Panc1 (cell line): ENCODE data around the gene NDST1. TPM values are rescaled to one million over a fixed set of nuclear protein-coding genes. Genes with fewer than 3 reads are reported as not detected.

ENCODE experiments used
- ATAC-seq: fragments of 200-7000 bp; cut with Tn5 transposase; 2 replicates; pipeline ENCODE4 v1.9.1; 2020; ENCODE audit warnings: mild to moderate bottlenecking, moderate library complexity
- BruUV-seq: library from RNA; stranded (reverse); fragments of 400-500 nt; replicated peaks from 2 replicates; lab custom pipeline; 2021; lab: Mats Ljungman, UMichigan
- CTCF ChIA-PET: fragments of 300-600 bp; sonication (Branson Sonifier 250); formaldehyde crosslinking; loops from one replicate; lab custom pipeline; 2022; ENCODE audit warnings: antibody characterized with exemption; lab: Charles Lee
- POLR2A ChIA-PET: fragments of 300-600 bp; sonication (Branson Sonifier 250); formaldehyde crosslinking; loops from one replicate; lab custom pipeline; 2022; ENCODE audit warnings: antibody characterized with exemption; lab: Charles Lee
- DNase-seq: peaks from one replicate; pipeline ENCODE4 v3.0.0-alpha.2; 2010; ENCODE audit warnings: low read depth, low spot score
- H3K27ac ChIP-seq: 2 replicates; pipeline ENCODE4 v1.5.1; 2011; ENCODE audit warnings: mild to moderate bottlenecking, low read length, inconsistent platforms
- H3K27me3 ChIP-seq: fragments of 200-500 bp; sonication (Bioruptor generic); 2 replicates; pipeline ENCODE4 v1.6.0; 2014; ENCODE audit warnings: low read length, inconsistent platforms; ENCODE audit not compliant: control insufficient read depth, insufficient read depth
- H3K36me3 ChIP-seq: fragments of 200-500 bp; sonication (Bioruptor generic); 2 replicates; pipeline ENCODE4 v1.5.1; 2014; ENCODE audit warnings: inconsistent platforms, mild to moderate bottlenecking, low read length, moderate library complexity; ENCODE audit not compliant: control insufficient read depth, insufficient read depth
- H3K4me1 ChIP-seq: 2 replicates; pipeline ENCODE4 v1.5.1; 2011; ENCODE audit warnings: inconsistent platforms, mild to moderate bottlenecking, low read length, moderate library complexity; ENCODE audit not compliant: control insufficient read depth, insufficient read depth
- H3K4me3 ChIP-seq, 2 experiments: 2 replicates each; pipeline ENCODE4 v1.5.1; 2011 to 2012; ENCODE audit warnings: low read depth in 2 of 2, low read length in 2 of 2, mild to moderate bottlenecking in 2 of 2, inconsistent platforms in 1 of 2, moderate library complexity in 1 of 2
- H3K9me3 ChIP-seq: fragments of 200-500 bp; sonication (Bioruptor generic); 2 replicates; pipeline ENCODE4 v1.5.1; 2014; ENCODE audit warnings: low read depth, mild to moderate bottlenecking, inconsistent platforms, low read length, moderate library complexity; ENCODE audit not compliant: control insufficient read depth, insufficient read depth
- POLR2AphosphoS5 ChIP-seq: IDR thresholded peaks from 2 replicates; pipeline ENCODE4 v1.6.1; 2012; ENCODE audit warnings: mild to moderate bottlenecking, low read depth, low read length, moderate library complexity
- SIN3A ChIP-seq: IDR thresholded peaks from 2 replicates; pipeline ENCODE4 v1.6.1; 2012; ENCODE audit warnings: low read depth, mild to moderate bottlenecking, low read length, moderate library complexity, borderline replicate concordance; ENCODE audit not compliant: insufficient read depth
- TCF7L2 ChIP-seq: IDR thresholded peaks from 2 replicates; pipeline ENCODE4 v1.6.1; 2011; ENCODE audit warnings: mild to moderate bottlenecking, low read depth, low read length, inconsistent platforms
- in situ Hi-C: cut with HindIII; loops from 2 replicates; pipeline ENCODE4 v1.10.0; 2016; ENCODE audit warnings: low sequenced_read_pairs, low pct_unique_long_range_greater_than_20kb
- intact Hi-C: fragments of 100-400 bp; cut with micrococcal nuclease; formaldehyde crosslinking; loops from one replicate; pipeline ENCODE4 v1.10.0; 2022; ENCODE audit not compliant: unreplicated experiment
- total RNA-seq: library from RNA; stranded (reverse); gene quantifications from one replicate; pipeline ENCODE4 v1.2.1, GENCODE V29; 2021; ENCODE audit not compliant: unreplicated experiment
- TF ChIP-seq, protein P1 (sequence below): fragments of 450-650 bp; IDR thresholded peaks from 2 replicates; pipeline ENCODE4 v1.5.1; 2017; ENCODE audit warnings: mild to moderate bottlenecking
- TF ChIP-seq, protein P2 (sequence below), 2 experiments: IDR thresholded peaks; 2 replicates each; pipeline ENCODE4 v1.6.1; 2011 to 2012; ENCODE audit warnings: low read depth in 2 of 2, control low read depth in 1 of 2, low read length in 1 of 2, mild to moderate bottlenecking in 1 of 2, moderate library complexity in 1 of 2; ENCODE audit not compliant: insufficient read depth in 1 of 2

Gene NDST1
- total RNA-seq, 1 experiment from 2014 or later = 142 TPM

DNA sequence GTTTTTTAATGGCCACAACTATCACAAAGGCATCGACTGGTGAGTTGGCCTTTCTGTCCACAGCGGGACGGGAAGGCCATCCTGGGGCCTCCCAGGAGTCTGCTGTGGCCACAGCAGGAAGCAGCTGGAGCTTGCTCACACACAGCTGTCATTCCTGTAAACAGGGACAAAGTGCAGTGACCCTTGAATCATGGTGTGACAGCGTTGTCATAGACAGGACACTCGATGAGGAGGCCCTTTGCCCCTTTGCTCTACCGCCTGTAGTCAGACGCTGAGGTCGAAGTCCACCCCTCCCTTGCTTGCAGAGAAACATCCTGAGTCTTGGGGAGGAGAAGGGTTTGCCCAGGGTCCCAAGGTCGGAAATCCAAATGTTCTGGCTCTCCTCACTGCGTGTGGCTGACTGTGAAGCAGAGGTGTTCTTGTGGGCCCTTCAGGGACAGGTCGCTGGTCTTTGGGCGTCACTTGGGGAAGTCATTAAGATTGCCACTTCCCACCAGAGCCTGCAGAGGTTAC is 35.1 kb downstream of the NDST1 start:
- in situ Hi-C loops = no loop called here
- TF ChIP-seq TCF7L2 (no peak), SIN3A (no peak), POLR2AphosphoS5 (no peak)
- TF ChIP-seq, protein P1, sequence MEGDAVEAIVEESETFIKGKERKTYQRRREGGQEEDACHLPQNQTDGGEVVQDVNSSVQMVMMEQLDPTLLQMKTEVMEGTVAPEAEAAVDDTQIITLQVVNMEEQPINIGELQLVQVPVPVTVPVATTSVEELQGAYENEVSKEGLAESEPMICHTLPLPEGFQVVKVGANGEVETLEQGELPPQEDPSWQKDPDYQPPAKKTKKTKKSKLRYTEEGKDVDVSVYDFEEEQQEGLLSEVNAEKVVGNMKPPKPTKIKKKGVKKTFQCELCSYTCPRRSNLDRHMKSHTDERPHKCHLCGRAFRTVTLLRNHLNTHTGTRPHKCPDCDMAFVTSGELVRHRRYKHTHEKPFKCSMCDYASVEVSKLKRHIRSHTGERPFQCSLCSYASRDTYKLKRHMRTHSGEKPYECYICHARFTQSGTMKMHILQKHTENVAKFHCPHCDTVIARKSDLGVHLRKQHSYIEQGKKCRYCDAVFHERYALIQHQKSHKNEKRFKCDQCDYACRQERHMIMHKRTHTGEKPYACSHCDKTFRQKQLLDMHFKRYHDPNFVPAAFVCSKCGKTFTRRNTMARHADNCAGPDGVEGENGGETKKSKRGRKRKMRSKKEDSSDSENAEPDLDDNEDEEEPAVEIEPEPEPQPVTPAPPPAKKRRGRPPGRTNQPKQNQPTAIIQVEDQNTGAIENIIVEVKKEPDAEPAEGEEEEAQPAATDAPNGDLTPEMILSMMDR = no peak
- TF ChIP-seq, protein P2, sequence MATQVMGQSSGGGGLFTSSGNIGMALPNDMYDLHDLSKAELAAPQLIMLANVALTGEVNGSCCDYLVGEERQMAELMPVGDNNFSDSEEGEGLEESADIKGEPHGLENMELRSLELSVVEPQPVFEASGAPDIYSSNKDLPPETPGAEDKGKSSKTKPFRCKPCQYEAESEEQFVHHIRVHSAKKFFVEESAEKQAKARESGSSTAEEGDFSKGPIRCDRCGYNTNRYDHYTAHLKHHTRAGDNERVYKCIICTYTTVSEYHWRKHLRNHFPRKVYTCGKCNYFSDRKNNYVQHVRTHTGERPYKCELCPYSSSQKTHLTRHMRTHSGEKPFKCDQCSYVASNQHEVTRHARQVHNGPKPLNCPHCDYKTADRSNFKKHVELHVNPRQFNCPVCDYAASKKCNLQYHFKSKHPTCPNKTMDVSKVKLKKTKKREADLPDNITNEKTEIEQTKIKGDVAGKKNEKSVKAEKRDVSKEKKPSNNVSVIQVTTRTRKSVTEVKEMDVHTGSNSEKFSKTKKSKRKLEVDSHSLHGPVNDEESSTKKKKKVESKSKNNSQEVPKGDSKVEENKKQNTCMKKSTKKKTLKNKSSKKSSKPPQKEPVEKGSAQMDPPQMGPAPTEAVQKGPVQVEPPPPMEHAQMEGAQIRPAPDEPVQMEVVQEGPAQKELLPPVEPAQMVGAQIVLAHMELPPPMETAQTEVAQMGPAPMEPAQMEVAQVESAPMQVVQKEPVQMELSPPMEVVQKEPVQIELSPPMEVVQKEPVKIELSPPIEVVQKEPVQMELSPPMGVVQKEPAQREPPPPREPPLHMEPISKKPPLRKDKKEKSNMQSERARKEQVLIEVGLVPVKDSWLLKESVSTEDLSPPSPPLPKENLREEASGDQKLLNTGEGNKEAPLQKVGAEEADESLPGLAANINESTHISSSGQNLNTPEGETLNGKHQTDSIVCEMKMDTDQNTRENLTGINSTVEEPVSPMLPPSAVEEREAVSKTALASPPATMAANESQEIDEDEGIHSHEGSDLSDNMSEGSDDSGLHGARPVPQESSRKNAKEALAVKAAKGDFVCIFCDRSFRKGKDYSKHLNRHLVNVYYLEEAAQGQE (IDR thresholded peaks at IDR 0.05; ENCODE audit: insufficient read depth in 1 of 2, low read depth in 2 of 2, low read length in 1 of 2) = no peak

DNA sequence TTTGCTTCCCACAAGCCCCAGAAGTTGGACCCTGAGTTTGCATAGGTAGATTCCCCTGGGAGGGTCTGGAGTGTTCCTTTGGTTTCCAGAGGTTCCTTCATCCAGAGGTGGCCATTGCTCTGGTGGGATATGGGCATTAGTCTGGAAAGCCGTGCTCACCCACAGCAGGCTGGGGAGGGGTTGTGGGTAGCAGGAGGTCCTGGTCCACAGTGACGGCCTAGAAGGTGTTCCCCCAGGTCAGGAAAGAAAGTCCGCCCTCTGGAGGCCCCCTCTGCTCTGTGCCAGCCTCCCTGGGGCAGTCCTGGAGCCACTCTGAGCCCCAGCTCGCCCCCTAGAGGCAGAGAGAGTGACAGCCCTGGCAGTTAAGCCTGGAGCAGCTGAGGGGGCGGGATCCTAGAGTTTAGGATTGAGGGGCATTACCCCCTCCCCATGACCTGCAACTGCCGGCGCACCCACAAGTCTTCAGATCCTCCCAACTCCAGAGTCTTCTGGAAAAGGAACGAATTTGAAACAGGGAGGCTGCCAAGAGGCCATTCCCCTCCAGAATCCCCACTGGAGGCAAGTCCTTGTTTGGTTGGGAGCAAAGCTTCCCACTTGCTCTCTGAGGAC is 36.8 kb downstream of the NDST1 start:
- Histone ChIP-seq H3K36me3 (peaks cover 11% of the 10 kb centered on the region), H3K27me3 (no peaks in the 10 kb centered on the region), H3K4me1 (no peaks in the 10 kb centered on the region; the same call in 1 of the 2 replicates), H3K9me3 (no peaks in the 10 kb centered on the region), H3K4me3 (no peak overlapping the region), H3K27ac (peak overlapping the region; percentile 39; the same call in 1 of the 2 replicates)
- BruUV-seq = no TSS peak
- peak; percentile 89 for ATAC-seq
- intact Hi-C loops (loop anchor here (5.0 kb wide), 1 partner anchor 82 kb away; no protein-coding TSS in a partner anchor), in situ Hi-C loops (no loop called here)
- DNase-seq = peak; percentile 51
- TF ChIP-seq POLR2AphosphoS5 = no peak
- TF ChIP-seq, protein P1 = peak; percentile 98
- POLR2A ChIA-PET = no interaction called here
- CTCF ChIA-PET = interaction anchor here (0.5 to 1.1 kb wide), 4 partner anchors 15 to 185 kb away, joined by 3 to 9 read pairs (median 6); no protein-coding TSS in a partner anchor

More for the DNA sequence above, 35.1 kb downstream of the NDST1 start:
- CTCF ChIA-PET = no interaction called here
- intact Hi-C loops = loop anchor here (5.0 kb wide), 1 partner anchor 81 kb away; no protein-coding TSS in a partner anchor
- ATAC-seq (no peak), DNase-seq (no peak)
- POLR2A ChIA-PET = no interaction called here
- BruUV-seq = no TSS peak
- H3K4me1 ChIP-seq = no peaks in the 10 kb centered on the region; the same call in 1 of the 2 replicates
- H3K36me3 ChIP-seq = peaks cover 13% of the 10 kb centered on the region
- no peaks in the 10 kb centered on the region for H3K27me3 ChIP-seq
- no peak overlapping the region for H3K4me3 ChIP-seq
- H3K9me3 ChIP-seq = no peaks in the 10 kb centered on the region
- no peak overlapping the region for H3K27ac ChIP-seq
